ENCODE results near the gene TTC7B. TPM values are rescaled to one million over a fixed set of nuclear protein-coding genes. Genes with fewer than 3 reads are reported as not detected.

The TTC7B gene
- total and polyA plus RNA-seq, 10 of the 15 experiments (the other 5 are each of a cell fraction or from before 2014, with no cell fraction given) = under 0.01 to 1.1 (median 0.26) TPM; not detected in 2

- H2AFZ ChIP-seq (ENCODE audit: control insufficient read depth, low read depth, low read length) = no peak overlapping the region
- WGBS (ENCODE audit: insufficient coverage, insufficient replicate concordance, low lambda C conversion rate, missing lambda C conversion rate) = 26% methylated on average over 10 of the region's 10 CpGs
Measured at GRCh38 chr14:90607141-90607540, 209.1 kb downstream of the TTC7B start.

GRCh38 chr14:90606434-90606833 lies 209.8 kb downstream of the TTC7B start:
- WGBS (ENCODE audit: insufficient coverage, insufficient replicate concordance, low lambda C conversion rate, missing lambda C conversion rate) = 0% methylated on average over 2 of the region's 2 CpGs
- in situ Hi-C loops (cut with MboI) (no loop called here), intact Hi-C loops (cut with micrococcal nuclease; ENCODE audit: unreplicated experiment) (loop anchor here (10.0 kb wide), 1 partner anchor 182 kb away; no protein-coding TSS in a partner anchor)
- no peak overlapping the region for H3K4me2 ChIP-seq (ENCODE audit: control insufficient read depth, insufficient read depth)
- peaks cover 0 to 5% of the 10 kb centered on the region in 2 experiments; a peak in 3 of 4 replicates for H3K27me3 ChIP-seq (replicated peaks in 1 of 2; ENCODE audit: control insufficient read depth in 2 of 2, insufficient read depth in 2 of 2, low read length in 1 of 2)
- ChIA-PET RAD21 (ENCODE audit: unreplicated experiment) (no interaction called here), CTCF (no interaction called here), SMC1A (ENCODE audit: uncharacterized antibody, unreplicated experiment) (no interaction called here), POLR2A (no interaction called here)
- no peak overlapping the region for H3K27ac ChIP-seq (ENCODE audit: control insufficient read depth, insufficient read depth)
- H4K20me1 ChIP-seq (ENCODE audit: control insufficient read depth, insufficient read depth) = no peaks in the 10 kb centered on the region
- no peaks in the 10 kb centered on the region for H3K36me3 ChIP-seq (ENCODE audit: control insufficient read depth in 2 of 2, insufficient read depth in 2 of 2, low read length in 1 of 2)
- H3K4me3 ChIP-seq = no peak overlapping the region
- no TSS peak for BruUV-seq (replicated peaks)
- H3K4me1 ChIP-seq (ENCODE audit: control insufficient read depth, insufficient read depth, low read length) = no peaks in the 10 kb centered on the region; the same call in 1 of the 2 replicates
- FAIRE-seq (no peak), DNase-seq (ENCODE audit: low read depth, low spot score) (no peak), ATAC-seq (no peak)
- H3K9ac ChIP-seq (ENCODE audit: control insufficient read depth, insufficient read depth, low read length) = no peak overlapping the region
- H2AFZ ChIP-seq (ENCODE audit: control insufficient read depth, low read depth, low read length) = no peak overlapping the region
- no peaks in the 10 kb centered on the region for H3K9me3 ChIP-seq (replicated peaks; ENCODE audit: control insufficient read depth, insufficient read depth, low read length)
- no peaks in the 10 kb centered on the region for H3K79me2 ChIP-seq (ENCODE audit: control insufficient read depth, insufficient read depth, low read length)
- no peak for TF ChIP-seq CBFB (IDR thresholded peaks at IDR 0.05; ENCODE audit: low read depth)
- TF ChIP-seq CREB1 (IDR thresholded peaks at IDR 0.05; ENCODE audit: low read depth) = no peak
- no peak for TF ChIP-seq POLR2AphosphoS5 (IDR thresholded peaks at IDR 0.05; ENCODE audit: low read length)
- no peak for TF ChIP-seq USF1 (IDR thresholded peaks at IDR 0.05; ENCODE audit: borderline replicate concordance, extremely low read length, insufficient read depth, low read depth, low read length)
- no peak for TF ChIP-seq NFYA (IDR thresholded peaks at IDR 0.05; ENCODE audit: borderline replicate concordance, low read depth, low read length)
- TF ChIP-seq, protein P1, sequence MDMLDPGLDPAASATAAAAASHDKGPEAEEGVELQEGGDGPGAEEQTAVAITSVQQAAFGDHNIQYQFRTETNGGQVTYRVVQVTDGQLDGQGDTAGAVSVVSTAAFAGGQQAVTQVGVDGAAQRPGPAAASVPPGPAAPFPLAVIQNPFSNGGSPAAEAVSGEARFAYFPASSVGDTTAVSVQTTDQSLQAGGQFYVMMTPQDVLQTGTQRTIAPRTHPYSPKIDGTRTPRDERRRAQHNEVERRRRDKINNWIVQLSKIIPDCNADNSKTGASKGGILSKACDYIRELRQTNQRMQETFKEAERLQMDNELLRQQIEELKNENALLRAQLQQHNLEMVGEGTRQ (IDR thresholded peaks at IDR 0.05; ENCODE audit: borderline replicate concordance, low read depth, low read length) = no peak
- TF ChIP-seq MYC (IDR thresholded peaks at IDR 0.05; ENCODE audit: insufficient read depth, insufficient read length, insufficient replicate concordance, low read length, severe bottlenecking) = no peak
- no peak for TF ChIP-seq ETV6 (conservative IDR thresholded peaks at IDR 0.05 in 1 of 2, IDR thresholded peaks at IDR 0.05 in 1 of 2; ENCODE audit: borderline replicate concordance in 1 of 2, low read depth in 1 of 2)
- TF ChIP-seq, protein P2, sequence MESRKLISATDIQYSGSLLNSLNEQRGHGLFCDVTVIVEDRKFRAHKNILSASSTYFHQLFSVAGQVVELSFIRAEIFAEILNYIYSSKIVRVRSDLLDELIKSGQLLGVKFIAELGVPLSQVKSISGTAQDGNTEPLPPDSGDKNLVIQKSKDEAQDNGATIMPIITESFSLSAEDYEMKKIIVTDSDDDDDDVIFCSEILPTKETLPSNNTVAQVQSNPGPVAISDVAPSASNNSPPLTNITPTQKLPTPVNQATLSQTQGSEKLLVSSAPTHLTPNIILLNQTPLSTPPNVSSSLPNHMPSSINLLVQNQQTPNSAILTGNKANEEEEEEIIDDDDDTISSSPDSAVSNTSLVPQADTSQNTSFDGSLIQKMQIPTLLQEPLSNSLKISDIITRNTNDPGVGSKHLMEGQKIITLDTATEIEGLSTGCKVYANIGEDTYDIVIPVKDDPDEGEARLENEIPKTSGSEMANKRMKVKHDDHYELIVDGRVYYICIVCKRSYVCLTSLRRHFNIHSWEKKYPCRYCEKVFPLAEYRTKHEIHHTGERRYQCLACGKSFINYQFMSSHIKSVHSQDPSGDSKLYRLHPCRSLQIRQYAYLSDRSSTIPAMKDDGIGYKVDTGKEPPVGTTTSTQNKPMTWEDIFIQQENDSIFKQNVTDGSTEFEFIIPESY (IDR thresholded peaks at IDR 0.05) = no peak
- no peak for TF ChIP-seq SPI1 (IDR thresholded peaks at IDR 0.05; ENCODE audit: borderline replicate concordance, insufficient read depth, low read depth, low read length)
- TF ChIP-seq CEBPB (IDR thresholded peaks at IDR 0.05; ENCODE audit: borderline replicate concordance in 1 of 2, low read depth in 2 of 2, low read length in 2 of 2) = no peak

More at GRCh38 chr14:90607141-90607540, 209.1 kb downstream of the TTC7B start:
- H3K27me3 ChIP-seq (replicated peaks in 1 of 2; ENCODE audit: control insufficient read depth in 2 of 2, insufficient read depth in 2 of 2, low read length in 1 of 2) = peaks cover 0 to 5% of the 10 kb centered on the region in 2 experiments; a peak in 1 of 4 replicates
- no TSS peak for BruUV-seq (replicated peaks)
- no peak overlapping the region for H3K4me3 ChIP-seq
- no peaks in the 10 kb centered on the region for H3K36me3 ChIP-seq (ENCODE audit: control insufficient read depth in 2 of 2, insufficient read depth in 2 of 2, low read length in 1 of 2)
- H3K79me2 ChIP-seq (ENCODE audit: control insufficient read depth, insufficient read depth, low read length) = no peaks in the 10 kb centered on the region
- no peak for DNase-seq (ENCODE audit: low read depth, low spot score)
- no peak overlapping the region for H3K4me2 ChIP-seq (ENCODE audit: control insufficient read depth, insufficient read depth)
- POLR2A ChIA-PET = no interaction called here
- FAIRE-seq = no peak
- in situ Hi-C loops (cut with MboI) (no loop called here), intact Hi-C loops (cut with micrococcal nuclease; ENCODE audit: unreplicated experiment) (loop anchor here (10.0 kb wide), 1 partner anchor 182 kb away; no protein-coding TSS in a partner anchor)
- CTCF ChIA-PET = no interaction called here
- H3K9me3 ChIP-seq (replicated peaks; ENCODE audit: control insufficient read depth, insufficient read depth, low read length) = no peaks in the 10 kb centered on the region
- RAD21 ChIA-PET (ENCODE audit: unreplicated experiment) = no interaction called here
- no peak for TF ChIP-seq NBN (IDR thresholded peaks at IDR 0.05)
- H4K20me1 ChIP-seq (ENCODE audit: control insufficient read depth, insufficient read depth) = no peaks in the 10 kb centered on the region
- H3K9ac ChIP-seq (ENCODE audit: control insufficient read depth, insufficient read depth, low read length) = no peak overlapping the region
- H3K4me1 ChIP-seq (ENCODE audit: control insufficient read depth, insufficient read depth, low read length) = no peaks in the 10 kb centered on the region; the same call in 1 of the 2 replicates
- H3K27ac ChIP-seq (ENCODE audit: control insufficient read depth, insufficient read depth) = no peak overlapping the region
- ATAC-seq = no peak
- SMC1A ChIA-PET (ENCODE audit: uncharacterized antibody, unreplicated experiment) = no interaction called here
